ENCODE results near the gene SORCS2.

The SORCS2 gene

DNA sequence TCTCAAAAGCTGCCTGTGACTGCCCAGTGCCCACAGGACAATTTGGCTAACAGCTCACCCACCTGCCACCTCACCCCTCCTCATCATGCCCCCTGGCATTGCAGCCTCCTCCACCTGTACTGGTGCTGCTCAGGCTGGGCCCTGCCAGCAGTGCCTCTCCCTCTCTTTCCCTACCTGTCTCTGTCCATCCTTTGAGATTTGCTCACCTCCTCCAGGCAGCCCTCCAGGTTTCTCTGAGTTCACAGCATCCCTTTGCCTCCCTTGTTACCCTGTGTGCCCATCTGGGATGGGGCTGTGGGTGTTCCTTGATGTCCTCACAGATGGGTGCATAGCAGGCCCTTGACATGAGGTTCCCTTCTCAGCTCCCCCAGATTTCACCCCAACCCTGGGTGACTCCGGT lies 522.4 kb downstream of the SORCS2 start:
- H3K36me3 ChIP-seq (ENCODE audit: insufficient read depth, low read depth, low read length): no peaks in the 10 kb centered on the region
- H3K4me3 ChIP-seq (ENCODE audit: low read length): no peak overlapping the region
- H3K27ac ChIP-seq (ENCODE audit: low read length): no peak overlapping the region
- H3K9ac ChIP-seq (ENCODE audit: low read depth, low read length): no peak overlapping the region
- no peaks in the 10 kb centered on the region for H3K4me1 ChIP-seq (ENCODE audit: insufficient read depth, low read length)
- peaks cover 8% of the 10 kb centered on the region for H3K27me3 ChIP-seq (ENCODE audit: insufficient read depth, low read length)
- H3K9me3 ChIP-seq (ENCODE audit: insufficient read depth, low read depth, low read length): no peaks in the 10 kb centered on the region

GRCh38 chr4:7715271-7716009 lies 523.1 kb downstream of the SORCS2 start:
- H3K9me3 ChIP-seq (ENCODE audit: insufficient read depth, low read depth, low read length): no peaks in the 10 kb centered on the region
- H3K27me3 ChIP-seq (ENCODE audit: insufficient read depth, low read length): peaks cover 8% of the 10 kb centered on the region
- H3K4me3 ChIP-seq (ENCODE audit: low read length): no peak overlapping the region
- no peaks in the 10 kb centered on the region for H3K4me1 ChIP-seq (ENCODE audit: insufficient read depth, low read length)
- no peak overlapping the region for H3K27ac ChIP-seq (ENCODE audit: low read length)
- H3K9ac ChIP-seq (ENCODE audit: low read depth, low read length): no peak overlapping the region
- H3K36me3 ChIP-seq (ENCODE audit: insufficient read depth, low read depth, low read length): no peaks in the 10 kb centered on the region

DNA sequence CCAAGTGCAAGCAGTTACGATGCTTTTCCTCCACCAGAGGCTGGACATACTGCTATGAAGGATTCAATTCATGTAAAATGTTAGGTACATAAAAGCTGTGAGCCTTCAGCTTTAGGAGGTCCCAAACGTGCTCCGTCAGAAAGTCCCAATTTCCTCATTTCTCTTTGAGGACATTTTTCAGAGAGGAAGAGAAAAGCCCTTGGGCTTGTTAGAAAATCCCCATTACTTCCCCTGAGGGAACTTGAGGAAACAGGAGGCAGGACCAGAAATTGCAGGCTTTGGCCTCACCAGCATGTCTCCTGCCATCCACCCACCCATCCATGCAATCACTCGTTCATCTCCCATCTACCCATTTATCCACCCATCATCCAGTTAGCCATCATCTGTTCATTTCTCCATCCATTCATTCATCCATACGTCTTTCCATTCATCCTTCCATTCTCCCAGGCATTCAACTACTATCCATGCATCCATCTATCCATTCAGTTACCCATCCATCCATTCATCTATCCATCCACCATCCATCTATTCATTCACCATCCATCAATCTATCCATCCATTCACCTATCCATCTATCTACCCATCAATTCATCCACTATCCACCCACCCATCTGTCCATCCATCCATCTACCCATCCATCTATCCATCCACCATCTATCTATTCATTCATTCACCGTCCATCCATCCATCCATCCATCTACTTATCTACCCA lies 523.8 kb downstream of the SORCS2 start:
- H3K27me3 ChIP-seq (ENCODE audit: insufficient read depth, low read length): peaks cover 8% of the 10 kb centered on the region
- H3K4me1 ChIP-seq (ENCODE audit: insufficient read depth, low read length): no peaks in the 10 kb centered on the region
- H3K9me3 ChIP-seq (ENCODE audit: insufficient read depth, low read depth, low read length): no peaks in the 10 kb centered on the region
- no peaks in the 10 kb centered on the region for H3K36me3 ChIP-seq (ENCODE audit: insufficient read depth, low read depth, low read length)
- no peak overlapping the region for H3K27ac ChIP-seq (ENCODE audit: low read length)
- no peak overlapping the region for H3K4me3 ChIP-seq (ENCODE audit: low read length)
- no peak overlapping the region for H3K9ac ChIP-seq (ENCODE audit: low read depth, low read length)

GRCh38 chr4:7717161-7717560 lies 524.8 kb downstream of the SORCS2 start:
- Histone ChIP-seq H3K36me3 (ENCODE audit: insufficient read depth, low read depth, low read length) (no peaks in the 10 kb centered on the region), H3K4me3 (ENCODE audit: low read length) (no peak overlapping the region), H3K9me3 (ENCODE audit: insufficient read depth, low read depth, low read length) (no peaks in the 10 kb centered on the region), H3K27me3 (ENCODE audit: insufficient read depth, low read length) (peaks cover 8% of the 10 kb centered on the region), H3K4me1 (ENCODE audit: insufficient read depth, low read length) (no peaks in the 10 kb centered on the region), H3K27ac (ENCODE audit: low read length) (no peak overlapping the region), H3K9ac (ENCODE audit: low read depth, low read length) (no peak overlapping the region)

DNA sequence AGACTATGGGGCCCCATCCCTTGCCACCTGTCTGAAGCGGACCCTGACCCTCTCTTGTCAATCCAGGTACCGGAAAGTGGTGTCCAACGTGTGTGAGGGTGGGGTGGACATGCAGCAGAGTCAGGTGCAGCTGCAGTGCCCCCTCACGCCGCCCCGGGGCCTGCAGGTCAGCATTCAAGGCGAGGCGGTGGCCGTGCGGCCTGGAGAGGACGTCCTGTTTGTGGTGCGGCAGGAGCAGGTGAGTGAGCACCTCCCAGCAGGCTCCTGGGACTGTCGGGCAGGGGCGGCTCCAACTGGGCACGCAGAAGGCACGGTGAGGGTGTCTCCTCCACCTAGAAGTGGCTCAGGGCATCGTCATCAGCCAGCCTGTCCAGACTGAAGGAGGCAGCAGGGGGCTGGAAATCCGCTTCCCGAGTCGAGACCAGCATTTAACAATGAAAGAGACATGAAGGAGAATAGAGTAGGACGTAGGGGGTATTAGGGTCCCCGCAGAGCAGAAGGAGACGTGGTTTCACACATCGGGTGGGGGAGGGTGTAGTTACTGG lies 525.7 kb downstream of the SORCS2 start:
- Histone ChIP-seq H3K9me3 (ENCODE audit: insufficient read depth, low read depth, low read length) (no peaks in the 10 kb centered on the region), H3K9ac (ENCODE audit: low read depth, low read length) (no peak overlapping the region), H3K27me3 (ENCODE audit: insufficient read depth, low read length) (peaks cover 8% of the 10 kb centered on the region), H3K27ac (ENCODE audit: low read length) (no peak overlapping the region), H3K4me3 (ENCODE audit: low read length) (no peak overlapping the region), H3K36me3 (ENCODE audit: insufficient read depth, low read depth, low read length) (no peaks in the 10 kb centered on the region), H3K4me1 (ENCODE audit: insufficient read depth, low read length) (no peaks in the 10 kb centered on the region)

GRCh38 chr4:7719354-7720174 lies 527.2 kb downstream of the SORCS2 start:
- Histone ChIP-seq H3K27me3 (ENCODE audit: insufficient read depth, low read length) (peaks cover 8% of the 10 kb centered on the region), H3K9ac (ENCODE audit: low read depth, low read length) (no peak overlapping the region), H3K4me3 (ENCODE audit: low read length) (no peak overlapping the region), H3K36me3 (ENCODE audit: insufficient read depth, low read depth, low read length) (no peaks in the 10 kb centered on the region), H3K4me1 (ENCODE audit: insufficient read depth, low read length) (no peaks in the 10 kb centered on the region), H3K9me3 (ENCODE audit: insufficient read depth, low read depth, low read length) (no peaks in the 10 kb centered on the region), H3K27ac (ENCODE audit: low read length) (no peak overlapping the region)

DNA sequence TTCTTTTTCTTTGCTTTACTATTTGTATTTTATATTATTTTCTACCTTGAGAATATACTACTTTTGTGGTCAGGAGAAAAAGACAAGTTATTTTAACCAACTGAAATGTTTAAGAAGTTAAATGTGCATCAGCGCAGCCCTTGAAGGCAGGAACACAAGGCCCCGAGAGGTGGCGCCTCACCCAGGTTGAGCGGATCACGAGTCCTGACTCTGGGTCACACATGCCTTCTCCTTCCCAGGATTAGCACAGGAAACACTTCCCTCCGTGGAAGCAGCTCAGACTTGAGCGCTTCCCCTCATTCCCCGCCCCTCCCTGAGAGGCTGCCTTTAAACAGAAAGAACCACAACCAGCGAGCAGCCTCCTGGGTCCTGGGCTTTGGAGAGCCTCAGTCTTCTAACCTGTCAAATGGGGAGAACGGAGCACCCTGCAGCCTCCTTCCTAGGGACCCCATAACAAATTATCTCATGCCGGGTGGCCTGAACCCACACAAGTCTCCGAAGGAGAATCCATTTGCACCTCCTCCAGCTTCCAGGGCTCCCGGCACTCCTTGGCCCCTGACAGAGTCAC lies 529.7 kb downstream of the SORCS2 start:
- no peak overlapping the region for H3K27ac ChIP-seq (ENCODE audit: low read length)
- no peaks in the 10 kb centered on the region for H3K4me1 ChIP-seq (ENCODE audit: insufficient read depth, low read length)
- no peak overlapping the region for H3K4me3 ChIP-seq (ENCODE audit: low read length)
- H3K9me3 ChIP-seq (ENCODE audit: insufficient read depth, low read depth, low read length): no peaks in the 10 kb centered on the region
- H3K36me3 ChIP-seq (ENCODE audit: insufficient read depth, low read depth, low read length): no peaks in the 10 kb centered on the region
- H3K27me3 ChIP-seq (ENCODE audit: insufficient read depth, low read length): peaks cover 8% of the 10 kb centered on the region
- H3K9ac ChIP-seq (ENCODE audit: low read depth, low read length): no peak overlapping the region

DNA sequence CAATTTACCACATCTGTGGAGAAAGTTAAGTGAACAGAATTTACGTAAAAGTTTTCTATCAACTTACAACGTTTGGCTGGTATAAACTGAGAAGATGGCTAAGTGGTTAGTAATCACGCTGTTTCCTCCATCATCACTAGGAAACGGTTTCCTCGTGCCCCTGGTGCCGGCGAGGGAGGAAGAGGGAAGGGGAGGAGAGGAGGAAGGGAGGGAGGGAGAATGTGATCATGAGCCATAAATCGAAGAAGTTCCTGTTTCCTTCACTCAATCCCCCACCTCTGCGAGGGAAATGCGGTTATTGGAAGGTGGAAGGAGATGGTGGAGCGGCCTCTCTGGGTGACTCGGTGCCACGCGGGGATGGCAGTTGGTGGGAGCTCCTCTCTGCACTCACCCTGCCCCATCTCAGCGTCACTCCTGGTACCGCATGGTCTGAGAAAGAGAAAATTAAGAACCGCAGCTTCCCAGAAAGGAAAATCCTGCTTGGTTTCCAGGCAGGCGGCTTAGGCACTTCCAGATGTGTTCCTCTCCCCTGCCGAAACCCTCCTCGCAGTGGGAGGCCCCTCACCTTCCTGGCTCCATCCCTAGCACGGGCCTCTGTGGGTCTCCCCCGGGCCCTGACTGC lies 530.5 kb downstream of the SORCS2 start:
- H3K27me3 ChIP-seq (ENCODE audit: insufficient read depth, low read length): peaks cover 8% of the 10 kb centered on the region
- H3K9me3 ChIP-seq (ENCODE audit: insufficient read depth, low read depth, low read length): no peaks in the 10 kb centered on the region
- H3K9ac ChIP-seq (ENCODE audit: low read depth, low read length): no peak overlapping the region
- H3K4me1 ChIP-seq (ENCODE audit: insufficient read depth, low read length): no peaks in the 10 kb centered on the region
- H3K36me3 ChIP-seq (ENCODE audit: insufficient read depth, low read depth, low read length): no peaks in the 10 kb centered on the region
- no peak overlapping the region for H3K4me3 ChIP-seq (ENCODE audit: low read length)
- no peak overlapping the region for H3K27ac ChIP-seq (ENCODE audit: low read length)

DNA sequence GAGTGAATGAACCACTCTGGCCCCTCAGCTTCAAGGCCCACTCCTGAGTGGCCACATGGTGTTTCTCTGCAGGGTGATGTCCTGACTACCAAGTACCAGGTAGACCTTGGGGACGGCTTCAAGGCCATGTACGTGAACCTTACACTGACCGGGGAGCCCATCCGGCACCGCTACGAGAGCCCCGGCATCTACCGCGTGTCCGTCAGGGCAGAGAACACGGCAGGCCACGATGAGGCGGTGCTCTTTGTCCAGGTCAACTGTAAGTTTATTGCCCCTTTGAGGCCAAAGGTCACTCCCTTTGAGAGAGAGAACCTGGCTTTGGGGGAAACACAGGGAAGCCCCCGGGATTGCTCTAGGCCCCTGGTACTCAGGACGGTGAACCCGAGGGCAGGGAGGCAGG lies 531.3 kb downstream of the SORCS2 start:
- peaks cover 8% of the 10 kb centered on the region for H3K27me3 ChIP-seq (ENCODE audit: insufficient read depth, low read length)
- no peaks in the 10 kb centered on the region for H3K9me3 ChIP-seq (ENCODE audit: insufficient read depth, low read depth, low read length)
- H3K4me1 ChIP-seq (ENCODE audit: insufficient read depth, low read length): no peaks in the 10 kb centered on the region
- no peaks in the 10 kb centered on the region for H3K36me3 ChIP-seq (ENCODE audit: insufficient read depth, low read depth, low read length)
- H3K9ac ChIP-seq (ENCODE audit: low read depth, low read length): no peak overlapping the region
- no peak overlapping the region for H3K27ac ChIP-seq (ENCODE audit: low read length)
- H3K4me3 ChIP-seq (ENCODE audit: low read length): no peak overlapping the region

DNA sequence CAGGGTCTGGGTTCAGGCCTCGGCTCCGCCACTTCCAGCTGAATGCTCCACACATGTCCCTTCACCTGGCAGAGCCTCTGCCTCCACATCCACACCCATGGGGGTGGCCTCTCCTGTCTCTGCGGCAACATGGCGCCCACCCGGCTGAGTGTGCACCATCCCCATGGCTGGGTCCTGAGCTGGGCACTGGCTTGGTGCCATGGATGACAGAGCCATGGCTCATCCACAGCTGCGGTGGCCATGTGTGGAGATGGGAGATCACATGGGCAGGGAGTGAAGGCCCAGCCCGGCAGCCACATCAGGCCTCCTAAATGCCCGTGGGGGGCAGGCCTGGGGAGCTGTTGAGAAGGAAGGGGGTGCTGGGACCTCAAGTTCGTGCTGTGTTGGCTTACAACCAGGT lies 533.6 kb downstream of the SORCS2 start:
- no peaks in the 10 kb centered on the region for H3K36me3 ChIP-seq (ENCODE audit: insufficient read depth, low read depth, low read length)
- H3K9ac ChIP-seq (ENCODE audit: low read depth, low read length): no peak overlapping the region
- no peaks in the 10 kb centered on the region for H3K9me3 ChIP-seq (ENCODE audit: insufficient read depth, low read depth, low read length)
- H3K4me1 ChIP-seq (ENCODE audit: insufficient read depth, low read length): no peaks in the 10 kb centered on the region
- no peak overlapping the region for H3K4me3 ChIP-seq (ENCODE audit: low read length)
- no peaks in the 10 kb centered on the region for H3K27me3 ChIP-seq (ENCODE audit: insufficient read depth, low read length)
- no peak overlapping the region for H3K27ac ChIP-seq (ENCODE audit: low read length)

Data from iPS-20b (cell line).